Panc1 (cell line): ENCODE results near the gene CLK2.

Experiments
- POLR2AphosphoS5 ChIP-seq: IDR thresholded peaks from 2 replicates; pipeline ENCODE4 v1.6.1; 2012; ENCODE audit warnings: mild to moderate bottlenecking, low read depth, low read length, moderate library complexity
- TF ChIP-seq, protein P1 (sequence below): fragments of 450-650 bp; IDR thresholded peaks from 2 replicates; pipeline ENCODE4 v1.5.1; 2017; ENCODE audit warnings: mild to moderate bottlenecking
- TF ChIP-seq, protein P2 (sequence below), 2 experiments: IDR thresholded peaks; 2 replicates each; pipeline ENCODE4 v1.6.1; 2011 to 2012; ENCODE audit warnings: low read depth in 2 of 2, control low read depth in 1 of 2, low read length in 1 of 2, mild to moderate bottlenecking in 1 of 2, moderate library complexity in 1 of 2; ENCODE audit not compliant: insufficient read depth in 1 of 2

DNA sequence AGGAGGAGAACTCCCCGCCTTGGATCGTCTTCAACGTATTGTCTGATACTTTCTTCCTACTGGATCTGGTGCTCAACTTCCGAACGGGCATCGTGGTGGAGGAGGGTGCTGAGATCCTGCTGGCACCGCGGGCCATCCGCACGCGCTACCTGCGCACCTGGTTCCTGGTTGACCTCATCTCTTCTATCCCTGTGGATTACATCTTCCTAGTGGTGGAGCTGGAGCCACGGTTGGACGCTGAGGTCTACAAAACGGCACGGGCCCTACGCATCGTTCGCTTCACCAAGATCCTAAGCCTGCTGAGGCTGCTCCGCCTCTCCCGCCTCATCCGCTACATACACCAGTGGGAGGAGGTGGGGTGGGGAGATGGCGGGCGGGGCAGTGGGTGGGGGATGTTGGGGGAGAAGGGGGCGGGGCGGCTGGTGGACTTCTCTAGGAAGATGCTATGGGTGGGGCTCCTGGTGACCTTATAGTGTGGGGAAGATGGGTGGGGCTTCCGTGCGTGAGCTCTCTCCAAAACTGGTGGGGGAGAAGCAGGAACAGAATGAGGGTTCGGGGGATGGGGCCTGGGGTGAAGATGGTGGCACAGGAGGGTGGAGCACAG is 9.3 kb upstream of the CLK2 start:
- TF ChIP-seq, protein P1, sequence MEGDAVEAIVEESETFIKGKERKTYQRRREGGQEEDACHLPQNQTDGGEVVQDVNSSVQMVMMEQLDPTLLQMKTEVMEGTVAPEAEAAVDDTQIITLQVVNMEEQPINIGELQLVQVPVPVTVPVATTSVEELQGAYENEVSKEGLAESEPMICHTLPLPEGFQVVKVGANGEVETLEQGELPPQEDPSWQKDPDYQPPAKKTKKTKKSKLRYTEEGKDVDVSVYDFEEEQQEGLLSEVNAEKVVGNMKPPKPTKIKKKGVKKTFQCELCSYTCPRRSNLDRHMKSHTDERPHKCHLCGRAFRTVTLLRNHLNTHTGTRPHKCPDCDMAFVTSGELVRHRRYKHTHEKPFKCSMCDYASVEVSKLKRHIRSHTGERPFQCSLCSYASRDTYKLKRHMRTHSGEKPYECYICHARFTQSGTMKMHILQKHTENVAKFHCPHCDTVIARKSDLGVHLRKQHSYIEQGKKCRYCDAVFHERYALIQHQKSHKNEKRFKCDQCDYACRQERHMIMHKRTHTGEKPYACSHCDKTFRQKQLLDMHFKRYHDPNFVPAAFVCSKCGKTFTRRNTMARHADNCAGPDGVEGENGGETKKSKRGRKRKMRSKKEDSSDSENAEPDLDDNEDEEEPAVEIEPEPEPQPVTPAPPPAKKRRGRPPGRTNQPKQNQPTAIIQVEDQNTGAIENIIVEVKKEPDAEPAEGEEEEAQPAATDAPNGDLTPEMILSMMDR, result no peak
- TF ChIP-seq, protein P2, sequence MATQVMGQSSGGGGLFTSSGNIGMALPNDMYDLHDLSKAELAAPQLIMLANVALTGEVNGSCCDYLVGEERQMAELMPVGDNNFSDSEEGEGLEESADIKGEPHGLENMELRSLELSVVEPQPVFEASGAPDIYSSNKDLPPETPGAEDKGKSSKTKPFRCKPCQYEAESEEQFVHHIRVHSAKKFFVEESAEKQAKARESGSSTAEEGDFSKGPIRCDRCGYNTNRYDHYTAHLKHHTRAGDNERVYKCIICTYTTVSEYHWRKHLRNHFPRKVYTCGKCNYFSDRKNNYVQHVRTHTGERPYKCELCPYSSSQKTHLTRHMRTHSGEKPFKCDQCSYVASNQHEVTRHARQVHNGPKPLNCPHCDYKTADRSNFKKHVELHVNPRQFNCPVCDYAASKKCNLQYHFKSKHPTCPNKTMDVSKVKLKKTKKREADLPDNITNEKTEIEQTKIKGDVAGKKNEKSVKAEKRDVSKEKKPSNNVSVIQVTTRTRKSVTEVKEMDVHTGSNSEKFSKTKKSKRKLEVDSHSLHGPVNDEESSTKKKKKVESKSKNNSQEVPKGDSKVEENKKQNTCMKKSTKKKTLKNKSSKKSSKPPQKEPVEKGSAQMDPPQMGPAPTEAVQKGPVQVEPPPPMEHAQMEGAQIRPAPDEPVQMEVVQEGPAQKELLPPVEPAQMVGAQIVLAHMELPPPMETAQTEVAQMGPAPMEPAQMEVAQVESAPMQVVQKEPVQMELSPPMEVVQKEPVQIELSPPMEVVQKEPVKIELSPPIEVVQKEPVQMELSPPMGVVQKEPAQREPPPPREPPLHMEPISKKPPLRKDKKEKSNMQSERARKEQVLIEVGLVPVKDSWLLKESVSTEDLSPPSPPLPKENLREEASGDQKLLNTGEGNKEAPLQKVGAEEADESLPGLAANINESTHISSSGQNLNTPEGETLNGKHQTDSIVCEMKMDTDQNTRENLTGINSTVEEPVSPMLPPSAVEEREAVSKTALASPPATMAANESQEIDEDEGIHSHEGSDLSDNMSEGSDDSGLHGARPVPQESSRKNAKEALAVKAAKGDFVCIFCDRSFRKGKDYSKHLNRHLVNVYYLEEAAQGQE (IDR thresholded peaks at IDR 0.05; ENCODE audit: insufficient read depth in 1 of 2, low read depth in 2 of 2, low read length in 1 of 2), result no peak
- no peak for TF ChIP-seq POLR2AphosphoS5
